AG10803 (cell line): ENCODE results near the gene ASRGL1.
"Not testable (repeated sequence)": the region's sequence is repeated elsewhere in the genome, so short reads cannot be mapped to it uniquely, and the experiment has no call there.

Experiments
- DNase-seq: peaks from one replicate; pipeline ENCODE4 v3.0.0; 2010; ENCODE audit warnings: low read depth
- H3K4me3 ChIP-seq: 2 replicates; pipeline ENCODE4 v1.5.1; 2011; ENCODE audit warnings: mild to moderate bottlenecking, low read length, control low read depth
- CTCF ChIP-seq: conservative IDR thresholded peaks from 2 replicates; pipeline ENCODE4 v1.5.1; 2011; ENCODE audit warnings: mild to moderate bottlenecking, low read length, control low read depth, inconsistent platforms

Gene ASRGL1

DNA sequence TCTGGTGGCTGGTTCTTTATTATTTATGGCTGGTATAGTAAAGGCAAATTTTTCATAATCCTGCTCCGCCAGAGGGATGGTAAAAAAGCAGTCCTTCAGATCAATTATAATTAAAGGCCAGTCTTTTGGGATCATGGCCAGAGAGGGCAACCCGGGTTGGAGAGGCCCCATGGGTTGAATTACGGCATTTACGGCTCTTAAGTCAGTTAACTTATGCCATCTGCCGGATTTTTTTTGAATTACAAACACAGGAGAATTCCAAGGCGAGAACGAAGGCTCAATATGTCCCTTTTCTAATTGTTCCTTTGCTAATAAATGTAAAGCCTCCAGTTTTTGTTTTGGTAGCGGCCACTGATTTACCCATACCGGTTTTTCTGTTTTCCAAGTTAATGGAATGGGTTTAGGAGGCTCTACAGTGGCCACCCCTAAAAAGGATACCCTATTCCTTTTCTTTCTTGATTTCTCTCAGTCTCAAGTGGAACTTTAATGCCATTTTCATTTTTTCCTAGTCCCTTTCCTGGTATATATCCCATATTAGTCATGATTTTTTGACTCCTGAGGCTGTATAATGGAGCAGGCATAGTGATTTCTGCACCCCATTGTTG is 41.3 kb downstream of the ASRGL1 start:
- DNase-seq = peak; percentile 55
- TF ChIP-seq CTCF = peak; percentile 50

GRCh38 chr11:62379586-62379985 is 42.3 kb downstream of the ASRGL1 start:
- H3K4me3 ChIP-seq, DNase-seq: not testable (repeated sequence)

More for the DNA sequence above, 41.3 kb downstream of the ASRGL1 start:
- H3K4me3 ChIP-seq = not testable (repeated sequence)

GRCh38 chr11:62380821-62381245 is 43.6 kb downstream of the ASRGL1 start:
- peak; percentile 76 for TF ChIP-seq CTCF
- peak; percentile 58 for DNase-seq
- H3K4me3 ChIP-seq = not testable (repeated sequence)

DNA sequence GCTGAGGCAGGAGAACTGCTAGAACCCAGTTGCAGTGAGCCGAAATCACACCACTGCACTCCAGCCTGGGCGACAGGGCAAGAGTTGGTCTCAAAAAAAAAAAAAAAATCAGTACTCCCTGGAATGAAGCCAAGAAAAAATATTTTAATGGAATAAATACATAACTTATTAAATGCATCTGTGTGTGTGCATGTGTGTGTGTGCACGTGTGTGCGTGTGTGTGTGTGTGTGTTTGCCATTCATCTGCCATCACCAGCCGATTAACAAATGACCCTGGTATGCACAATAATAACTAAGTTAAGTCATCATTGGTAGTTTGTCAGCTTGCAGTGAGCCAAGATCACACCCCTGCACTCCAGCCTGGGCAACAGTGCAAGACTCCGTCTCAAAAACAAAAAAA is 46.6 kb downstream of the ASRGL1 start:
- DNase-seq = peak; percentile 55
- no peak overlapping the region for H3K4me3 ChIP-seq
- TF ChIP-seq CTCF = no peak

GRCh38 chr11:62386083-62386482 is 48.8 kb downstream of the ASRGL1 start:
- not testable (repeated sequence) for DNase-seq, H3K4me3 ChIP-seq

DNA sequence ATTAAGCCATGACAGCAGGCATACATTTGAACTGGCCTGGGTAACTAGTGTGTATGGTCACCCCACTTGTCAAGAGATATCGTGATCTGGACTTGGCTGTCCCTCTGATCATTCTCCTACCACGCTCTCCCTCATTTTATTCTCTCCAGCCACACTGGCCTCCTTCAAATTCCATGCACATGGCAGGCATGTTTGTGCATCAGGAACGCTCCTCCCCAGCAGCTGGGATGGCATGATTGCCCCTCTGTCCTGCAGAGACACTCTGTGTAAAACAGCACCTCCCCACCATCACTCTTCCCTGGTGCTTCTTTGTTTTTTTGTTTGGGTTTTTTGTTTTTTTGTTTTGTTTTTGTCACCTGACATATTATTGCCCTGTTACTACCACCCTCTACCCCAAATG is 50.1 kb downstream of the ASRGL1 start:
- no peak overlapping the region for H3K4me3 ChIP-seq
- TF ChIP-seq CTCF = no peak
- no peak for DNase-seq

DNA sequence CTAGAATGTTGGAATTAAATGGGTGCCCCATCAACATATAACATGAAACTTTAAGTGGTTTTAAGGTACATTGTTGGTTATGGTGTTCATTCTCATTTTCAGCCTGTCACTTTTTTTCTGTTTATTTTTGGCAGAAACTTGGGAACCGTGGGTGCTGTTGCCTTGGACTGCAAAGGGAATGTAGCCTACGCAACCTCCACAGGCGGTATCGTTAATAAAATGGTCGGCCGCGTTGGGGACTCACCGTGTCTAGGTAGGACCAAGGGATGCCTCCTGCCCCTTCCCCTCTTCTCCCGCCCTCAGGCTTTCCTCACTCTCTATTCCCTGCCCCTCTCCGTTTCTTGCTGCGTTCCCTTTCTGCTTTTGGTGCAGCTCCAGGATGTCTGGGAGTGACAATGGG is 51.8 kb downstream of the ASRGL1 start:
- no peak for DNase-seq
- no peak overlapping the region for H3K4me3 ChIP-seq

GRCh38 chr11:62390237-62390636 is 53.0 kb downstream of the ASRGL1 start:
- no peak for TF ChIP-seq CTCF
- no peak overlapping the region for H3K4me3 ChIP-seq
- DNase-seq = no peak

More for the DNA sequence above, 51.8 kb downstream of the ASRGL1 start:
- TF ChIP-seq CTCF = no peak
